Stimulated activated CD4-positive, alpha-beta T cell treated with anti-CD3 and anti-CD28 coated beads, Interleukin-12 subunit alpha, Interleukin-12 subunit beta, amount 100 ng/mL, for 48 hours (primary cell): ENCODE results near the gene CRYL1.
A peak's percentile ranks its signal among the peaks of the same experiment; 100 is the strongest.
"Not testable (repeated sequence)": the region's sequence is repeated elsewhere in the genome, so short reads cannot be mapped to it uniquely, and the experiment has no call there.

ENCODE experiments used
- DNase-seq, 3 donors: peaks; one replicate each; pipeline ENCODE4 v3.0.0-alpha.2; 2020; ENCODE audit warnings: low read depth in 2 of 3, low spot score in 1 of 3

CRYL1 gene

DNA sequence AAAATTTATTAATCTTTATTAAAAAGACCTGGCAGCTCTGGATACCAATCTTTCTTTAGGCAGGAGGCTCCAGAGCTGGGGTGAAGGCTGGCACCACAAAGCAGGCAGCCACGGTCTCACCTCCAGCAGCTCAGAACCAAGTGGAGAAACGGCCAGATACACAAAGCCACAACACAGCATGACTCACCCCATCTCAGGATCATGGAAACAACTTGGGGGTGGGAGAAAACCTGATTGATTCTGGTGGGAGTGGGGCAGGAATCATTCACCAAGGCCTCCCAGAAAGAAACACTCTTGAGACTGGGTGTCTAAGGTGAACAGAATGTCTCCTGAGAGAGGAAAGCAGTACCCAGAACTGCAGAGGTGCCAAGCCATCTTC lies 64.2 kb downstream of the CRYL1 start:
- DNase-seq = peak in 2 of 3 donors; percentile 21 to 45

DNA sequence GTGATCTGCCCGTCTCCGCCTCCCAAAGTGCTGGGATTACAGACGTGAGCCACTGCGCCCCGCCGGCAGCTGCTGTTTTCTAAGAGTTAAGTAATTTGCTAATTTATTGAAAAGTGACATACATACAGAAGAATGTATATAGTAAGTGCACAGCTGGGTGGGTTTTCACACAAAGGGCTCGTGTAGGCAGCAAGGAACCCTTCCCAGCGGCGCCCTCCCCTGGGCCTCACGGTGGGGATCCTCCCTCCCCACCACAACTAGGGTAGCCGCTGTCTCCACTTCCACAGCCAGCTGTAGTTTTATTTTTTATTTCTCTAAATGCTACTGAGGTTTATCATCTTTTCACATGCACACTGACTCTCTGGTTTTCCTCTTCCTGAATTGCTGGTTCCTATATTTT lies 64.9 kb downstream of the CRYL1 start:
- no peak for DNase-seq

DNA sequence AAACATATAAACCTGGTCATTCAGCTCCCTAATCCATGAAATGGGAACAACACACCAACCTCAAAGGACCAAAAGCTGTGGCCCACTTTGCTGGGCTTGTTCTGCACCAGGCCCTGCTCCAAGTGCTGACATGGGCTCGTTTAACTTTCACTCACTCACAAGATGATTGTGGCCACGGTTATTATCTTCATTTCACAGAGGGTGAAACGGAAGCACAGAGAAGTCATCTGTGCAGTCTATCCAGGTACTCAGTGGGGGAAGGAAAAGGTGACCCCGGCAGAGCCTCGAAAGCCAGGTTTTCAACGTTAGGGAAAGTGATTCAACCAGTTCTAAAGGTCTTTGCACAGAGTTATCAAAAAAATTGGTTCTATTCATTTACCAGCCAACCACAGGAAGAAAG lies 68.0 kb downstream of the CRYL1 start:
- DNase-seq = no peak

DNA sequence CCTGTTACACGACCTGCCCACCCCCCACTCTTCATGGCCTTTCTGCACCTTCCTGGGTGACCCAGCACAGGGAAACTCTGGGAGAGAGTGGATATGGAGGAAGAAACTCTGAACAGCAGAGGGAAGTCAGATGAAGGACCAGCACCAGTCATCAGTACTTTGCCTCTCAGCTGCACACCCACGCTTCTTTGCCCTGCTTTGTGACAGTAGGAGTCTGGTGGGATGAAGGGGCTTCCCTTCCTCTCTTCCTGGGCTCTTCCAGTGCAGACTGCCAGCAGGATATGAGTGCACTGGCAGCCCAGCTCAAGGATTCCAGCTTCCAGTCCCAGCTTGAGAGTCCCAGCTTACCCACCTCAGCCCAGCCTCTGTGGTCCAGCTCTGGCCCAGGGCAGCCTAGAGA lies 68.9 kb downstream of the CRYL1 start:
- DNase-seq = no peak

DNA sequence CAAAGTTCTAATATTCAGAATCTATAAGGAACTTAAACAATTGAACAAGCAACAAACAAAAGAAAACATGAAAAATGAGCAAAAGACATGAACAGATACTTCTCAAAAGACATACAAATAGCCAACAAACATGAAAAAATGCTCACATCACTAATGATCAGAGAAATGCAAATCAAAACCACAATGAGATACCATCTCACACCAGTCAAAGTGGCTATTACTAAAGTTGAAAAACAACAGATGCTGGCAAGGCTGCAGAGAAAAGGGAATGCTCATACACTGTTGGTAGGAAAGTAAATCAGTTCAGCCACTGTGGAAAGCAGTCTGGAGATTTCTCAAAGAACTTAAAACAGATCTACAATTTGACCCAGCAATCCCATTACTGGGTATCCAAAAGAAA lies 74.3 kb downstream of the CRYL1 start:
- no peak for DNase-seq

DNA sequence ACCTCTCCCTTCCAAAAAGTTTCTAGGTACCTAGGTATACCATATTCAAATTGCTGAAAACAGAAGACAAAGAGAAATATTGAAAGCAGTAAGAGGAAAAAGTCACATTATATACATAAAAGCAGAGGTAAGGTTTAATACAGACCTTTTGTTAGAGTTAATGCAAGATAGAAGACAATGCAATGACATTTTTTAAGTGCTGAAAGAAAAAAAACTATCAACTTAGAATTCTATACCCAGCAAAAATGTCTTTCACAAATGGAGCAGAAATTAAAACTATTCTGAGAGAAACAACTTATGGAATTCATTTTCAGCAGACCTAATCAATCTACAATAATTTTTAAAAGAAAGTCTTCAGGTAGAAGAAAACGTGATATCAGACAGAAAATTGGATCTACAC lies 77.2 kb downstream of the CRYL1 start:
- DNase-seq = no peak

DNA sequence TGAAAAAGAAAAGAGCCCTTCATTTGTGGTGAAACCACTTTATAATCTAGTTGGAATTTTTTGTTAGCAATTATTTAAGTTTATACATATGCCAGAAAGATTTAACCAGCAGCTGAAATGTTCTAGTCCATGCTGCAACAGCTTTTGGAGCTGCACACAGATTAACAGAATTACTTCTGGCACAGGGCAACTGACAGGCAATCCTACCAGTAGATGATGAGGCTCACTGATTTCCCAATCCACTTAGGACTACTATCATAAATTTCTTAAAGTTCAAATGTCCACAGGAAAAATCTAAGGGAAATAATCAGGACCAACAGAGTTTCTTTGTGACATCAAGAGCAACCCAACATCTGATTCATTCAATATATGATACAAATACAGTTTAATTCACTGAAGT lies 78.8 kb downstream of the CRYL1 start:
- no peak for DNase-seq

DNA sequence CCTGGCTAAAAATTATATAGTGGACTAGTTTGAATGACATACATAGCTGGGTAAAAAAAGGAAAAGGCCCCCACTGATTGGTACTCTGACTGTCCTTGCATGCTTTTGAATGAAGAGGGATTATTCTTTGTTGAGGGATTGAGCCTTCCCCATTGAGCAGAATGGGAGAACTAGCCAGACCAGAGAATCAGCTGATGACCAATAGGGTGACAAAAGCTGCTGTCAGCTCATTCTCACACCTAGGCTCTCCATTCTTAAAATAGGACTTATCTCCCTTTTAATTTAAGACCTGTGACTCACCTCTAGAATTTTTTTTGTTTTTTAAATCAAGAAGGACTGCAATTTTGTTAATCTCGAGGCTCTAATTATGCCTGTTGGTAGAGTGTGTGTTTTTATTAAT lies 79.3 kb downstream of the CRYL1 start:
- no peak for DNase-seq

DNA sequence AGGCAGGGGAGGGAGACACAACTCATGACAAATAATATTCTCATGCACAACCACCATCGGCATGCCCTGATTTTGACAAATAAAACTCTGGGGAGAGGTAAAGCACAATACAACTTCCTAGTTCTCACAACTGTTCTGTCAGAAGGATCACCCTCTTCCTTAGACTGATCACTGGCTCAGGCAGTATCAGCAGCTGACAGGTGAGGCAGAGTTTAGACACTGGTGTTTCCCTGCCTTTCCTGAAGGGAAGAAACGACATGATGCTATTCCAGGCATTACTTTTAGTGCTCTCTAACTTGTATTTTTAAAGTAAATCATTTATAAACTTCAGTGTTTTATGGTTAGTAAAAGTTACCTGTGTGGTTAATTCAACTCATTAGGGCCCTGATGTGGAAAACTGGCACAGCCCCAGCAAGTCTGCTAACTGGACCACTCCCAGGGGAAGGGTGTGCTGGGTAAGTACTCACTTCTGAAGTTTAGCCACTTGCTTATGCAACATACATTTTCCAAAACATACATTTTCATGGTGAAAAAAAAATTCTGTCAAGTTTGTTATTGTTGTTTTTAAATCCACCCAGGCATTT lies 82.8 kb downstream of the CRYL1 start:
- DNase-seq = no peak

DNA sequence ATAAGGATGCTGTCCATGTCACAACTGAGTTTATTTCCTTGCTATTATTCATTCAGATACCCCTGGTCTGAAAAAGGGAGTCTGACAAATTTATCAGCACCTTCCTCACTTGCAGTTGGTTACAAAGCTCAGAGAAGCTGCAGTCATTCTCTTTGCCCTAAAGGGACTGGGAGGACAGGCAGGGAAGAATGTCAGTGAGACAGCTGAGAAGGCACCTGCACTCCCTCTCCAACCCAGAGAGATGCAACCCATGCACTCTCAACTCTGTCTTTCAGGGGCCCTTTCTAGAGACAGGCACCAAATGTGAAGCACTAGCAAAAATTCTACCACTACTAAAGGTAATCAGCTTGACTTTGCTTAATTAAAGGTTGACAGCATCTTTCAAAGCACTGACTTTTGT lies 83.3 kb downstream of the CRYL1 start:
- DNase-seq = no peak

DNA sequence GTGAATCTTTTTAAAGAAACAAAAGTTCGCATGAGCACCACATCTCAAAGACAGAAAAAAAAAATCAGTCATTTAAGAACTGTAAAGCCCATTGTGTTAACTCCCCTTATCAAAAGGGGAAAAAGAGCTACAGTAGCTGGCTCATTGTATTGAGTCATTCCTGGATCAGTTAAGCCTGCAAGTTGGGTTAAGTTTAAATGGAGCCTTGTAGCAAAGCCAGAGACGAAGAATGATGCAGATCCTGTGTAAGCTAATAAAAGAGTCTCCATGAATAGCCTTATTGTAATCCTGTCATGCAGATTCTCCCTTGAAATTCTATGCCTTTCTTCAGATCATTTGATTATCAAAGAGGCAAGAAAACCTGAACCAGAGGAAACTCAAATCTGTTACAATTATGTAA lies 83.8 kb downstream of the CRYL1 start:
- DNase-seq = no peak

DNA sequence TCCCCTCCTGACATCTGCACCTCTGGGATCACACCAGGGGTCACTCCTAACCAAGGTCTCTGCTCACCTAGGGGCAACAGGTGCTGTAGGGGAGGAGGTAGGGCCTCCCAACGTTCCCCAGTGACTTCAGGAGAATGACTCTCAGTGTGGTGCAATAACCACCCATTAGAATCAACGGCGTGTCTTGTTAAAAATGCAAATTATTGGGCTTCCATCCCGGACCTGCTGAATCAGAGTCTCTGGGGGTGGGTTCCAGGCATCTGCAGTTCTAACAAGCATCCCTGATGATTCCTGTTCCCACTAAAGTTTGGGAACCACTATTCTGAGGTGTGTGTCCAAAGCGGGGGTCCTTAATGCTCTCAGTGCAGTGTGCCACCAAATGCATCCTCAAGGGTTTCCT lies 84.6 kb downstream of the CRYL1 start:
- DNase-seq = no peak

DNA sequence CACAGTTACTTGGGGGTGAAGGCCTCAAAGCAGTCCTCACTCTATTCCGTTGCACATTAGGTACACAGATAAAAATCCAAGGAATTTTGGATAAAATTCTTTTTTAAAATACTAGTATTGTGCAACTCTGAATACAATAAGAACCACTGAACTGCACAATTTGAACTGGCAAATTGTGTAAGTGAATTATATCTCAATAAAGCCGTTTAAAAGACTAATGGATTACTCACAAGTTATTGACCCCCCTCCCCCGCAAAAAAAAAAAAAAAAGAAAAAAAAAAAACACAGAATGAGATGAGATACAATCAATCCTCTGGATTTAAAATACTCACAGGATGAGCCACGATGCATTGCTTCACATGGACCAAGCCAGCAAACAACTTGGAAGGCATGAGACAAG lies 86.4 kb downstream of the CRYL1 start:
- no peak for DNase-seq

DNA sequence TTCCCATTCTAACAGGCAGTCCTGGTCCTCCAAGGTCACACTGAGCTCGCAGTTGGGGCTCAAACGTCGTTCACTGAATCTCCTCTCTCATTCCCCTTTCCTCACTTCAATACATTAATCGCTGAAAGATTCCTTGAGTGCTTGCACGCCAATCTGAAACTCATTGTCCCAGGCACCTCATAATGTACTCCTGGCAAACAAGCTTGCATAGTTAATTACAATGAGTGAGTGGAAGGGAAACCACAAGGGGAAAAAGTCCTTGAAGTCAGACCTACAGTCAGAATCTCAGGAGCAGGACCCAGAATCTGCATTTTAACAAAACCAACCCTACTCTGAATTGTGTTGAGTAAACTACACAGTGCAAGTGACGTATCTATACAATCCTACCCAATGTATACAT lies 86.9 kb downstream of the CRYL1 start:
- DNase-seq = no peak

DNA sequence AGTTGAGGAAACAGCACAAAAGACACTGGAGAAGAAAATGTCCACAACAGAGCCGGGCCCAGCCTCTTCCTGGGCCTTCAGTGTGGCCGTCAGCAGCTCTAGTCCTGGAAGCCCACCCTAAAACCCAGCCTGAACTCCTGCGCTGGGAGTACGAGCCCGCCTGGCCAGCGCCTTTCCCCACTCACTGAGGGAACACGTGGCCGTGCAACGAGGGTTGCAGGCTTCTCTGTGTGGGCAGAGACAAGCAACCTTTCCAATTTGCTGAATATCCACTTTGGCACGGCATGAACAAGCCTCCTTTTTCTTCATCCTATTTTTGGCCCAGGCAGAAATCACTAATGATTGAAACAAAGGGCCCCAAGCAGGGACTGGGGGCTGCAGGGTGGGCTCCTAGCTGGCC lies 89.2 kb downstream of the CRYL1 start:
- DNase-seq = no peak

DNA sequence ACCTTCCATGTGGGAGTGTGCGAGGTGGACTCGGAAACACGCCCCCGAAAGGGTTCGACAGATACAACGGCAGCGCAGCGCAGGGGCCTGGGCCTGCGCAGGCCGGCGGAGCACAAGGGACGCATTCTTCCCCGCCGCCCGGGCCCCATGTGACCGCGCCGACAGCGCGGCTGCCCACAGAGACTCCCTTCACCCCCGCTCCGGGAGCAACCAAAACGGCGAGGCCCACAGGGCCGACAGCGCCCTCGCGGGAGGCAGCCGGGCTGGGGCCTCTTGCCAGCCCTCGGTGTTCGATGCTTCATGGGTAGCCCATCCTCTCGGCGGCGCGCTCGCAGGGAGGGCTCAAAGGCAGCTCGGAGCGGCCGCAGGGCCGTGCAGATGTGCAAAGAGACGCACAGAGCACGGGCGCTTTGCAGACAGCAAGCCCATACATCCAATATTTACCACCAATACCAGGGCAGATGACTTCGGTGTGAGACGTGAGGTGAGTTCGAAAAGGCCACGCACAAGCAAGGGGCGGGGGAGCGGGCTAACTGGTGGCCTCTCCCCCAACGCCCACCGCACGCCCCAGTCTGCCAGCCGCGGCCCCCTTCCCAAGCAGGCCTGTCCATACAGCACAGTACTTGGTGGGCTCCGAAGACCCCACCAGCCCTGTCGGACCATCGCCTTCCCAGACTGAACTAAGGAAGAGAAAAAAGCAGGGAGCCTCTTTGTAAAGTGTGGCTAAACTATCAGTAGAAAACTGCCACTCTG lies 89.9 kb downstream of the CRYL1 start:
- no peak for DNase-seq

DNA sequence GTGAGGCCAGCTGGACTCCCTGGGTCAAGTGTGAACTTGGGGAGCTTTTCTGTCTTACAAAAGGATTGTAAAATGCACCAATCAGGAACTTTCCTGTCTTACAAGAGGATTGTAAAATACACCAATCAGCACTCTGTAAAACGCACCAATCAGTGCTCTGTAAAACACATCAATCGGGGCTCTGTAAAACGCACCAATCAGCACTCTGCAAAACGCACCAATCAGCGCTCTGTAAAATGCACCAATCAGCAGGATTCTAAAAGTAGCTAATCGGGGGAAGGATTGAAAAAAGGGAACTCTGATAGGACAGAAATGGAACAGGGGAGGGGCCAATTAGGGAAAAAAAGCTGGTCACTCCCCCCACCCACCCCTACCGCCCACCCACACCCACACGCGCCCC lies 91.4 kb downstream of the CRYL1 start:
- not testable (repeated sequence) for DNase-seq

DNA sequence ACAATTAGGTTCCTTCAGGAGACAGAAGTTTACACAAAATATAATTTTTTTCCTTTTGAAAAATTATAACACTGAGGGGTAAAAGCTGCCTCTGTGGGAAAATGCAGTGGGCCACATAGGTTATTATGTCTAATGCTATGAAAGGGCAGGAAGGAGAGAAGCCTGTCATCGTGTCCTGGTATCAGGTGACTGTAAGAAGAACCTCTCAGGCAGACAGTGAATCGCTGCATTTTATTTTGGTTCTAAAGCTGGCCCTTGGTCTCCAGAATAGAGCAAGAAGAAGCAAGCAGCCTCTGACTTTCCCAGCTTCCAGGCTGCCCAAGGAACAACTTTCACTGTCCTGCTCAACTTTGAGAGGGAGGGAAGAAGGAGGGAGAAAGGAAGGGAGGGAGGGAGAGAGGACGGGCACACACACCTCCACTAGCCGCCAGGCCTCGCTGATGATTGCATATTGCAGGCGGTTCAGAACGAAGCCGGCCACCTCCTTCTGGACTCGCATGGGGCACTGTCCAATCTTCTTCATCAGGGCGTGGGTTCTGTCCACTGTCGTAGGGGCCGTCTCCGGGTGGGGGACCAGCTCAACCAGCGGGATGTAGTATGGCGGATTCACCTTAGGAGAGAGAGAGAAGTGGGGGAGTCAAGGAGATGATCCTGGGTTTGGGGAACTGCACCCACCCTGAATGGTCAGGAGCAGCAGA lies 93.8 kb downstream of the CRYL1 start:
- DNase-seq = no peak

DNA sequence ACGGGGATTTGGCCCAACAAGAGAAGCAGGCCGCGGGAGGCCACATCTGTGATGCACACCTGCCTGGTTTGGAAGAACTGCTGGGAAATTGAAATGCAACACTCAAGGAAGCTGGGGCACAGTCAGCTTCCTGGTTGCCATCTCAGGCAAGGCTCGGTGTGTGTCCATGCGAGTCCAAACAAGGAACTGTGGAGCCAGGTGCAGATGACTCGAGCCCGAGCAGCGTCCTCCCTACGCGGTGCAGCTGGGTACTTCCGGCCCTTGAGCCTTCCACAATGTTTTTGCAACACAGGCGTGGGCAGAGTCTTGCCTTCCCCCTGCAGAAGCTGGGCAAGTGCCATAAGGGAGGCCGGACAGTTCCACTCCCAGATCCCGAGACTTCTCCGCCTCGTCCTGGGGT lies 94.6 kb downstream of the CRYL1 start:
- DNase-seq = no peak

DNA sequence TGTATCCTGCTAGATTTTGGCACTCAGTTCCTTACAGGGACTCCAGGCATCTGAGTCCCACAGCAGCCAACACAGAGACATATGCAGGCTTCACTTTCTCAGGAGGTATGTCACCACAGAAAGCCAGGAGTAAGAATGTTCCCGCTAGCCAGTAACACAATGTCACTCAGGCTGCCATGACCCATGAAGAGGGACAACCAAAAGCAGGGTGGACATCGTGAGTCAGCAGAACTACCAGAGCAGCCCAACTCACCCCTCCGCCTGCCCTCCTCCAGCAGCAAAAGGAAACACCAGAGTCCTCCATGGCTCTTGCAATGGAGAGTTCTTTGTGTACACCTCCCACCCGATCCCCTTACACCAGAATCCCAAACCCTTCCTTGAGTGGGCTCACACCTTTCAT lies 95.4 kb downstream of the CRYL1 start:
- no peak for DNase-seq

DNA sequence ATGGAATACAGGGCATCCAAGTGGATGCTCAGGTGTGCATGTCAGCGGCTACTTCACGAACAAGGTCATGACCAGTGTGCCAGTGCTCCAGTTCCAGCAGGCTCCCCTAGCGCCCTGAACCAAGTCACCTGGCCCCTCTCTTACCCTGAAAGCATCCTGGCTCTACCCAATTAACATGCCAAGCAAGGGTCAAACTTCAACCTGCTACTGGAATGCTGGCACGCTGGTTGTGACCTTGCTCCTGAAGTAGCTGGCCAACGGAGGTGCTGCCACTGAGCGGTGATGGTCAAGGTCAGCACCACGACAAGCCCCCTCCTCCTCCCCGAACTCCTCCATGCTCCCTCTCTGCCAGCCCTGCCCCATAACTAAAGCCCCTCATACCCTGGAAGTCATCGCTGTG lies 96.0 kb downstream of the CRYL1 start:
- DNase-seq = no peak
